ENCODE data around the gene PTPRG. TPM values are rescaled to one million over a fixed set of nuclear protein-coding genes. Genes with fewer than 3 reads are reported as not detected.

The PTPRG gene
- polyA plus RNA-seq, 3 donors: not detected

DNA sequence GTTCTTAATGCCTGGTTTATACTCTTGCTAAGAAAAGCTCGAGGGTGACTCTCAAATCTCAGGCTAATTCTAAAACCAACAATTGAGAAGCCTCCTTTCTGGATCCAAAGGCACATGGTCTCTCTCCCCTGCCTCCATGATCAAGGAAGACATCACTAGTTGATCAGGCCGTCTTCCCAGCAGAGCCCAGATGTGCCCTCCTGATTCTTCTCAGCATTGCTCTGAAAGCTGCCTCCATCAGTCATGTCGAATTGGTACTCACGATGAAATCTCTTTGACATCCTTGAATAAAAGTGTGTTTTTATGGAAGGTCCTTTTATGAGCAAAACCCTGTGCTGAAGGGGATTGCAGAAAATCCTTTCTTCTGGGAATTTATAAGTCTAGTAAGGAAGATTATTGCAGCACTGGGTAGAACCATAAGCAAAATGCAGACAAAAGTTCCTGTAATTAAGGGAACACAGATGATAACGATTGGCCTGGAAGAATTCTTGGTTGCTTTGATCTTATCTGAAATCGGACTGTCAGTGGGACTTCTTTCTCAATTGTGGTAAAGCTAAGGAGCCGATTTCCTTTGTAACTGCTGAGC is 345.9 kb downstream of the PTPRG start:
- TF ChIP-seq, protein P1, sequence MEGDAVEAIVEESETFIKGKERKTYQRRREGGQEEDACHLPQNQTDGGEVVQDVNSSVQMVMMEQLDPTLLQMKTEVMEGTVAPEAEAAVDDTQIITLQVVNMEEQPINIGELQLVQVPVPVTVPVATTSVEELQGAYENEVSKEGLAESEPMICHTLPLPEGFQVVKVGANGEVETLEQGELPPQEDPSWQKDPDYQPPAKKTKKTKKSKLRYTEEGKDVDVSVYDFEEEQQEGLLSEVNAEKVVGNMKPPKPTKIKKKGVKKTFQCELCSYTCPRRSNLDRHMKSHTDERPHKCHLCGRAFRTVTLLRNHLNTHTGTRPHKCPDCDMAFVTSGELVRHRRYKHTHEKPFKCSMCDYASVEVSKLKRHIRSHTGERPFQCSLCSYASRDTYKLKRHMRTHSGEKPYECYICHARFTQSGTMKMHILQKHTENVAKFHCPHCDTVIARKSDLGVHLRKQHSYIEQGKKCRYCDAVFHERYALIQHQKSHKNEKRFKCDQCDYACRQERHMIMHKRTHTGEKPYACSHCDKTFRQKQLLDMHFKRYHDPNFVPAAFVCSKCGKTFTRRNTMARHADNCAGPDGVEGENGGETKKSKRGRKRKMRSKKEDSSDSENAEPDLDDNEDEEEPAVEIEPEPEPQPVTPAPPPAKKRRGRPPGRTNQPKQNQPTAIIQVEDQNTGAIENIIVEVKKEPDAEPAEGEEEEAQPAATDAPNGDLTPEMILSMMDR (IDR thresholded peaks at IDR 0.05): no peak
- no peak overlapping the region for H2AFZ ChIP-seq (ENCODE audit: insufficient read depth, low read depth, low read length, poor library complexity, severe bottlenecking)
- Mint-ChIP-seq H3K9me3 (peaks cover 0 to 5% (median 0%) of the 10 kb centered on the region in 7 donors), H3K4me1 (peaks cover 1% of the 10 kb centered on the region), H3K36me3 (no peaks in the 10 kb centered on the region), H3K27ac (no peak overlapping the region), H3K27me3 (ENCODE audit: low read depth in 3 of 3) (peaks cover 0 to 6% (median 1%) of the 10 kb centered on the region in 3 donors), H3K4me3 (no peak overlapping the region)
- 89% methylated on average over 6 of the region's 7 CpGs for WGBS (ENCODE audit: insufficient coverage)
- DNase-seq: no peak
- no peak overlapping the region for H3K4me3 ChIP-seq (replicated peaks in 1 of 3; ENCODE audit: low read depth in 2 of 3, low read length in 3 of 3)
- H3K9ac ChIP-seq (ENCODE audit: insufficient read depth, low read length, poor library complexity, severe bottlenecking): no peak overlapping the region
- H3K9me3 ChIP-seq (replicated peaks in 1 of 2; ENCODE audit: control insufficient read depth in 1 of 2, insufficient read depth in 1 of 2, low read length in 2 of 2): no peaks in the 10 kb centered on the region
- intact Hi-C loops (cut with micrococcal nuclease): no loop called here
- H3K36me3 ChIP-seq (replicated peaks in 1 of 2; ENCODE audit: control insufficient read depth in 1 of 2, insufficient read depth in 2 of 2, low read length in 2 of 2): no peaks in the 10 kb centered on the region
- H3K4me2 ChIP-seq (replicated peaks; ENCODE audit: extremely low read depth, low read length, poor library complexity, severe bottlenecking): no peak overlapping the region
- no peaks in the 10 kb centered on the region for H3K27me3 ChIP-seq (ENCODE audit: control insufficient read depth in 2 of 2, insufficient read depth in 2 of 2, low read length in 2 of 2)
- H3K79me2 ChIP-seq (ENCODE audit: insufficient read depth, low read length): no peaks in the 10 kb centered on the region
- H3K4me1 ChIP-seq (ENCODE audit: control insufficient read depth in 1 of 2, insufficient read depth in 2 of 2, low read length in 2 of 2): no peaks in the 10 kb centered on the region
- no peak overlapping the region for H3K27ac ChIP-seq (ENCODE audit: low read depth in 1 of 2, low read length in 2 of 2)
- no peaks in the 10 kb centered on the region for H4K20me1 ChIP-seq (ENCODE audit: insufficient read depth, low read length)

DNA sequence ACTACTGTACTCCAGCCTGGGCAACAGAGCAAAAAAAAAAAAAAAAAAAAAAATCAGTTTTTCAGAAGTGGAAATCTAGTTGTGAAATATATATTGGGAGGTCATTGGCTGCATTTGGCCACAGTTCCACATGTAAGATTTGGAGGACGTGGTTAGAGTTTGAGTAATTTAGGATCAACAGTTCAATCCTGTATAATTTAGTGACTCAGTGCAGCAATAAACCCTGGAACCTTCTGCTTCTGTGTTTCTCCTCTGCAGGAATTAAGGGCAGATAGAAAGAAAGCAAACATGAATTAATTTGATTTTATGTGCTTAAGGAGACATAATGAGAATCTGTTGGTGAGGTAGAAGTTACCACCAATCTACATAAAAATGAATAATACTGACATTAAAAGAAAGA is 347.0 kb downstream of the PTPRG start:
- peaks cover 0 to 5% (median 0%) of the 10 kb centered on the region in 7 donors for H3K9me3 Mint-ChIP-seq
- no peak overlapping the region for H3K9ac ChIP-seq (ENCODE audit: insufficient read depth, low read length, poor library complexity, severe bottlenecking)
- H4K20me1 ChIP-seq (ENCODE audit: insufficient read depth, low read length): no peaks in the 10 kb centered on the region
- TF ChIP-seq, protein P1 (IDR thresholded peaks at IDR 0.05): no peak
- H3K4me3 Mint-ChIP-seq: no peak overlapping the region
- H3K9me3 ChIP-seq (replicated peaks in 1 of 2; ENCODE audit: control insufficient read depth in 1 of 2, insufficient read depth in 1 of 2, low read length in 2 of 2): no peaks in the 10 kb centered on the region
- no peak for DNase-seq
- H3K27ac Mint-ChIP-seq: no peak overlapping the region
- no peaks in the 10 kb centered on the region for H3K36me3 Mint-ChIP-seq
- no peak overlapping the region for H3K4me3 ChIP-seq (replicated peaks in 1 of 3; ENCODE audit: low read depth in 2 of 3, low read length in 3 of 3)
- intact Hi-C loops (cut with micrococcal nuclease): no loop called here
- peaks cover 1% of the 10 kb centered on the region for H3K4me1 Mint-ChIP-seq
- H3K27me3 ChIP-seq (ENCODE audit: control insufficient read depth in 2 of 2, insufficient read depth in 2 of 2, low read length in 2 of 2): no peaks in the 10 kb centered on the region
- H3K36me3 ChIP-seq (replicated peaks in 1 of 2; ENCODE audit: control insufficient read depth in 1 of 2, insufficient read depth in 2 of 2, low read length in 2 of 2): no peaks in the 10 kb centered on the region
- H2AFZ ChIP-seq (ENCODE audit: insufficient read depth, low read depth, low read length, poor library complexity, severe bottlenecking): no peak overlapping the region
- no peak overlapping the region for H3K27ac ChIP-seq (ENCODE audit: low read depth in 1 of 2, low read length in 2 of 2)
- WGBS (ENCODE audit: insufficient coverage): 67% methylated on average over 1 of the region's 1 CpG
- H3K79me2 ChIP-seq (ENCODE audit: insufficient read depth, low read length): no peaks in the 10 kb centered on the region
- no peak overlapping the region for H3K4me2 ChIP-seq (replicated peaks; ENCODE audit: extremely low read depth, low read length, poor library complexity, severe bottlenecking)
- peaks cover 0 to 4% (median 0%) of the 10 kb centered on the region in 3 donors for H3K27me3 Mint-ChIP-seq (ENCODE audit: low read depth in 3 of 3)
- H3K4me1 ChIP-seq (ENCODE audit: control insufficient read depth in 1 of 2, insufficient read depth in 2 of 2, low read length in 2 of 2): no peaks in the 10 kb centered on the region
